Fibroblast of lung (primary cell): ENCODE measurements around the gene FAM20C.

ENCODE experiments used
- EZH2 ChIP-seq: IDR thresholded peaks from 2 replicates; pipeline ENCODE4 v1.5.1; 2012; ENCODE audit warnings: low read length, control low read depth, mild to moderate bottlenecking; ENCODE audit errors: missing control alignments
- TF ChIP-seq, protein P1 (sequence below), 2 donors: IDR thresholded peaks in 1 of 2; conservative IDR thresholded peaks in 1 of 2; 1 replicate in 1 of 2; 2 replicates in 1 of 2; pipeline ENCODE4 v1.5.1; 2011 to 2012; ENCODE audit warnings: low read length in 2 of 2, control low read depth in 1 of 2, inconsistent platforms in 1 of 2, low read depth in 1 of 2, mild to moderate bottlenecking in 1 of 2

DNA sequence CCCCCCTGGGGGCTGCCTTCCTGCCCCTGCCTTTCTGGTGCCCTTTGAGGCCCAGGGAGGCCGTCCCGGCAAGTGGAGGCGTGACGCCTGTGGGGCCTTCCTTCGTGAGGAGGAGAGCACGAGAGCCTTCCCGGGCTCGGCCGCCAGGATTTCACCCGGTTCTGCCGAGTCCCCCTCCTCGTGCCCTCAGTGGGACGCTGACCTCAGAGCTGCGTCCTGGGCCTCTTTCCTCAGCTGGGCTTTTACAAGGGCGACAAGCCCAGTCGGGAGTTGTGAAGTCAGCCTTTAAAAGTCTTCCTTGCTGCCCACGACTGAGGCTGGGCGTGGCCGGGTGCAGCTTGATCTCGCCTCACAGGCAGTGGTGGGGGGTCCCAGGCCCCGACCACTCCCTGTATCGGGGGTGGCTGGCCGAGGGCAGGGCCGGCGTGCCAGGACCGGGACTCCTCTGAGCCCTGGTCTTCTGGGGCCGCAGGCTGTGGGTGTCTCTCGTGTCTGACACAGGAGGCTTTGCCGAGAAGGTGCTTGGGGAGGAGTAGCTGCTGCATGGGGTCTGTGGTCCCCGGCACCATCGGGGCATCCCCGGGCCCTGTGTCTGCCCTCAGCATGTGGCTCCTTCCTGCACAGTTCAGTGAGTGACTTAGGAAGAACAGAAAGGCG is 41.8 kb downstream of the FAM20C start:
- TF ChIP-seq, protein P1, sequence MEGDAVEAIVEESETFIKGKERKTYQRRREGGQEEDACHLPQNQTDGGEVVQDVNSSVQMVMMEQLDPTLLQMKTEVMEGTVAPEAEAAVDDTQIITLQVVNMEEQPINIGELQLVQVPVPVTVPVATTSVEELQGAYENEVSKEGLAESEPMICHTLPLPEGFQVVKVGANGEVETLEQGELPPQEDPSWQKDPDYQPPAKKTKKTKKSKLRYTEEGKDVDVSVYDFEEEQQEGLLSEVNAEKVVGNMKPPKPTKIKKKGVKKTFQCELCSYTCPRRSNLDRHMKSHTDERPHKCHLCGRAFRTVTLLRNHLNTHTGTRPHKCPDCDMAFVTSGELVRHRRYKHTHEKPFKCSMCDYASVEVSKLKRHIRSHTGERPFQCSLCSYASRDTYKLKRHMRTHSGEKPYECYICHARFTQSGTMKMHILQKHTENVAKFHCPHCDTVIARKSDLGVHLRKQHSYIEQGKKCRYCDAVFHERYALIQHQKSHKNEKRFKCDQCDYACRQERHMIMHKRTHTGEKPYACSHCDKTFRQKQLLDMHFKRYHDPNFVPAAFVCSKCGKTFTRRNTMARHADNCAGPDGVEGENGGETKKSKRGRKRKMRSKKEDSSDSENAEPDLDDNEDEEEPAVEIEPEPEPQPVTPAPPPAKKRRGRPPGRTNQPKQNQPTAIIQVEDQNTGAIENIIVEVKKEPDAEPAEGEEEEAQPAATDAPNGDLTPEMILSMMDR (conservative IDR thresholded peaks at IDR 0.05 in 1 of 2, IDR thresholded peaks at IDR 0.05 in 1 of 2; ENCODE audit: low read depth in 1 of 2, low read length in 2 of 2), result no peak
- no peak for TF ChIP-seq EZH2
